DND-41 (cell line): ENCODE measurements around the gene HECW1.

Experiments
- EZH2 ChIP-seq: IDR thresholded peaks from 3 replicates; pipeline ENCODE4 v1.6.1; 2012; ENCODE audit warnings: borderline replicate concordance, low read depth, mild to moderate bottlenecking, moderate library complexity, low read length, inconsistent platforms; ENCODE audit not compliant: severe bottlenecking
- TF ChIP-seq, protein P1 (sequence below): IDR thresholded peaks from 2 replicates; pipeline ENCODE4 v1.5.1; 2012; ENCODE audit warnings: borderline replicate concordance, low read length, moderate library complexity, mild to moderate bottlenecking; ENCODE audit not compliant: poor library complexity, severe bottlenecking; ENCODE audit errors: extremely low read depth

DNA sequence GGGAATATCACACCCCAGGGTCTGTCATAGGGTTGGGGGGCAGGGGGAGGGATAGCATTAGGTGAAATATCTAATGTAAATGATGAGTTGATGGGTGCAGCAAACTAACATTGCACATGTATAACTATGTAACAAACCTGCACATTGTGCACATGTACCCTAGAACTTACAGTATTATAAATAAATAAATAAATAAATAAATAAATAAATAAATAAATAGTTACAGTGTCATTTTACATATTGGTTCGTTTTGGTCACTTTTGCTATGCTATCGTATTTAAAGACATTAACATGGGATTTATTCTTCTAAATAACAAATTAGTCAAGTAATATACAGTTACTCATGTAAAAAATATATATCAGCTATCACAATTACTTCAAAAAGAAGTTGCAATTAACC is 228.7 kb downstream of the HECW1 start:
- TF ChIP-seq, protein P1, sequence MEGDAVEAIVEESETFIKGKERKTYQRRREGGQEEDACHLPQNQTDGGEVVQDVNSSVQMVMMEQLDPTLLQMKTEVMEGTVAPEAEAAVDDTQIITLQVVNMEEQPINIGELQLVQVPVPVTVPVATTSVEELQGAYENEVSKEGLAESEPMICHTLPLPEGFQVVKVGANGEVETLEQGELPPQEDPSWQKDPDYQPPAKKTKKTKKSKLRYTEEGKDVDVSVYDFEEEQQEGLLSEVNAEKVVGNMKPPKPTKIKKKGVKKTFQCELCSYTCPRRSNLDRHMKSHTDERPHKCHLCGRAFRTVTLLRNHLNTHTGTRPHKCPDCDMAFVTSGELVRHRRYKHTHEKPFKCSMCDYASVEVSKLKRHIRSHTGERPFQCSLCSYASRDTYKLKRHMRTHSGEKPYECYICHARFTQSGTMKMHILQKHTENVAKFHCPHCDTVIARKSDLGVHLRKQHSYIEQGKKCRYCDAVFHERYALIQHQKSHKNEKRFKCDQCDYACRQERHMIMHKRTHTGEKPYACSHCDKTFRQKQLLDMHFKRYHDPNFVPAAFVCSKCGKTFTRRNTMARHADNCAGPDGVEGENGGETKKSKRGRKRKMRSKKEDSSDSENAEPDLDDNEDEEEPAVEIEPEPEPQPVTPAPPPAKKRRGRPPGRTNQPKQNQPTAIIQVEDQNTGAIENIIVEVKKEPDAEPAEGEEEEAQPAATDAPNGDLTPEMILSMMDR = no peak
- no peak for TF ChIP-seq EZH2
